ENCODE measurements around the gene MLLT3. TPM values are rescaled to one million over a fixed set of nuclear protein-coding genes. Genes with fewer than 3 reads are reported as not detected.

The MLLT3 gene
- total and polyA plus RNA-seq, 2 of the 8 experiments (the other 6 are each of a cell fraction or from before 2014, with no cell fraction given): 5.9 to 9.6 TPM

GRCh38 chr9:20529837-20530236 lies 92.5 kb downstream of the MLLT3 start (continued):
- TF ChIP-seq, protein P1, sequence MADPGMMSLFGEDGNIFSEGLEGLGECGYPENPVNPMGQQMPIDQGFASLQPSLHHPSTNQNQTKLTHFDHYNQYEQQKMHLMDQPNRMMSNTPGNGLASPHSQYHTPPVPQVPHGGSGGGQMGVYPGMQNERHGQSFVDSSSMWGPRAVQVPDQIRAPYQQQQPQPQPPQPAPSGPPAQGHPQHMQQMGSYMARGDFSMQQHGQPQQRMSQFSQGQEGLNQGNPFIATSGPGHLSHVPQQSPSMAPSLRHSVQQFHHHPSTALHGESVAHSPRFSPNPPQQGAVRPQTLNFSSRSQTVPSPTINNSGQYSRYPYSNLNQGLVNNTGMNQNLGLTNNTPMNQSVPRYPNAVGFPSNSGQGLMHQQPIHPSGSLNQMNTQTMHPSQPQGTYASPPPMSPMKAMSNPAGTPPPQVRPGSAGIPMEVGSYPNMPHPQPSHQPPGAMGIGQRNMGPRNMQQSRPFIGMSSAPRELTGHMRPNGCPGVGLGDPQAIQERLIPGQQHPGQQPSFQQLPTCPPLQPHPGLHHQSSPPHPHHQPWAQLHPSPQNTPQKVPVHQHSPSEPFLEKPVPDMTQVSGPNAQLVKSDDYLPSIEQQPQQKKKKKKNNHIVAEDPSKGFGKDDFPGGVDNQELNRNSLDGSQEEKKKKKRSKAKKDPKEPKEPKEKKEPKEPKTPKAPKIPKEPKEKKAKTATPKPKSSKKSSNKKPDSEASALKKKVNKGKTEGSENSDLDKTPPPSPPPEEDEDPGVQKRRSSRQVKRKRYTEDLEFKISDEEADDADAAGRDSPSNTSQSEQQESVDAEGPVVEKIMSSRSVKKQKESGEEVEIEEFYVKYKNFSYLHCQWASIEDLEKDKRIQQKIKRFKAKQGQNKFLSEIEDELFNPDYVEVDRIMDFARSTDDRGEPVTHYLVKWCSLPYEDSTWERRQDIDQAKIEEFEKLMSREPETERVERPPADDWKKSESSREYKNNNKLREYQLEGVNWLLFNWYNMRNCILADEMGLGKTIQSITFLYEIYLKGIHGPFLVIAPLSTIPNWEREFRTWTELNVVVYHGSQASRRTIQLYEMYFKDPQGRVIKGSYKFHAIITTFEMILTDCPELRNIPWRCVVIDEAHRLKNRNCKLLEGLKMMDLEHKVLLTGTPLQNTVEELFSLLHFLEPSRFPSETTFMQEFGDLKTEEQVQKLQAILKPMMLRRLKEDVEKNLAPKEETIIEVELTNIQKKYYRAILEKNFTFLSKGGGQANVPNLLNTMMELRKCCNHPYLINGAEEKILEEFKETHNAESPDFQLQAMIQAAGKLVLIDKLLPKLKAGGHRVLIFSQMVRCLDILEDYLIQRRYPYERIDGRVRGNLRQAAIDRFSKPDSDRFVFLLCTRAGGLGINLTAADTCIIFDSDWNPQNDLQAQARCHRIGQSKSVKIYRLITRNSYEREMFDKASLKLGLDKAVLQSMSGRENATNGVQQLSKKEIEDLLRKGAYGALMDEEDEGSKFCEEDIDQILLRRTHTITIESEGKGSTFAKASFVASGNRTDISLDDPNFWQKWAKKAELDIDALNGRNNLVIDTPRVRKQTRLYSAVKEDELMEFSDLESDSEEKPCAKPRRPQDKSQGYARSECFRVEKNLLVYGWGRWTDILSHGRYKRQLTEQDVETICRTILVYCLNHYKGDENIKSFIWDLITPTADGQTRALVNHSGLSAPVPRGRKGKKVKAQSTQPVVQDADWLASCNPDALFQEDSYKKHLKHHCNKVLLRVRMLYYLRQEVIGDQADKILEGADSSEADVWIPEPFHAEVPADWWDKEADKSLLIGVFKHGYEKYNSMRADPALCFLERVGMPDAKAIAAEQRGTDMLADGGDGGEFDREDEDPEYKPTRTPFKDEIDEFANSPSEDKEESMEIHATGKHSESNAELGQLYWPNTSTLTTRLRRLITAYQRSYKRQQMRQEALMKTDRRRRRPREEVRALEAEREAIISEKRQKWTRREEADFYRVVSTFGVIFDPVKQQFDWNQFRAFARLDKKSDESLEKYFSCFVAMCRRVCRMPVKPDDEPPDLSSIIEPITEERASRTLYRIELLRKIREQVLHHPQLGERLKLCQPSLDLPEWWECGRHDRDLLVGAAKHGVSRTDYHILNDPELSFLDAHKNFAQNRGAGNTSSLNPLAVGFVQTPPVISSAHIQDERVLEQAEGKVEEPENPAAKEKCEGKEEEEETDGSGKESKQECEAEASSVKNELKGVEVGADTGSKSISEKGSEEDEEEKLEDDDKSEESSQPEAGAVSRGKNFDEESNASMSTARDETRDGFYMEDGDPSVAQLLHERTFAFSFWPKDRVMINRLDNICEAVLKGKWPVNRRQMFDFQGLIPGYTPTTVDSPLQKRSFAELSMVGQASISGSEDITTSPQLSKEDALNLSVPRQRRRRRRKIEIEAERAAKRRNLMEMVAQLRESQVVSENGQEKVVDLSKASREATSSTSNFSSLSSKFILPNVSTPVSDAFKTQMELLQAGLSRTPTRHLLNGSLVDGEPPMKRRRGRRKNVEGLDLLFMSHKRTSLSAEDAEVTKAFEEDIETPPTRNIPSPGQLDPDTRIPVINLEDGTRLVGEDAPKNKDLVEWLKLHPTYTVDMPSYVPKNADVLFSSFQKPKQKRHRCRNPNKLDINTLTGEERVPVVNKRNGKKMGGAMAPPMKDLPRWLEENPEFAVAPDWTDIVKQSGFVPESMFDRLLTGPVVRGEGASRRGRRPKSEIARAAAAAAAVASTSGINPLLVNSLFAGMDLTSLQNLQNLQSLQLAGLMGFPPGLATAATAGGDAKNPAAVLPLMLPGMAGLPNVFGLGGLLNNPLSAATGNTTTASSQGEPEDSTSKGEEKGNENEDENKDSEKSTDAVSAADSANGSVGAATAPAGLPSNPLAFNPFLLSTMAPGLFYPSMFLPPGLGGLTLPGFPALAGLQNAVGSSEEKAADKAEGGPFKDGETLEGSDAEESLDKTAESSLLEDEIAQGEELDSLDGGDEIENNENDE (IDR thresholded peaks at IDR 0.05; ENCODE audit: insufficient replicate concordance, low read length): no peak
- TF ChIP-seq CEBPB (IDR thresholded peaks at IDR 0.05; ENCODE audit: low read depth, low read length) (no peak), SIX5 (IDR thresholded peaks at IDR 0.05; ENCODE audit: low read depth, low read length) (no peak), ASH2L (IDR thresholded peaks at IDR 0.05; ENCODE audit: low read length) (no peak), POLR2AphosphoS5 (IDR thresholded peaks at IDR 0.05; ENCODE audit: low read depth, low read length) (no peak), BRCA1 (IDR thresholded peaks at IDR 0.05; ENCODE audit: low read depth, low read length) (no peak), YY1 (IDR thresholded peaks at IDR 0.05; ENCODE audit: low read depth, low read length) (no peak), CTCF (IDR thresholded peaks at IDR 0.05; ENCODE audit: control extremely low read depth in 1 of 3, insufficient read depth in 1 of 3, low read depth in 1 of 3, low read length in 3 of 3) (no peak), HDAC6 (IDR thresholded peaks at IDR 0.05; ENCODE audit: low read depth, low read length) (no peak)
- TF ChIP-seq, protein P2, sequence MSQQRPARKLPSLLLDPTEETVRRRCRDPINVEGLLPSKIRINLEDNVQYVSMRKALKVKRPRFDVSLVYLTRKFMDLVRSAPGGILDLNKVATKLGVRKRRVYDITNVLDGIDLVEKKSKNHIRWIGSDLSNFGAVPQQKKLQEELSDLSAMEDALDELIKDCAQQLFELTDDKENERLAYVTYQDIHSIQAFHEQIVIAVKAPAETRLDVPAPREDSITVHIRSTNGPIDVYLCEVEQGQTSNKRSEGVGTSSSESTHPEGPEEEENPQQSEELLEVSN (IDR thresholded peaks at IDR 0.05): no peak

Data from H1 (cell line).